Cardiac fibroblast (primary cell): ENCODE measurements around the gene VSIG4.

ENCODE experiments used
- DNase-seq, 2 donors: peaks; one replicate each; pipeline versions ENCODE4 v3.0.0 to v3.0.0-alpha.2; 2010; ENCODE audit warnings: low read depth in 2 of 2
- H3K4me3 ChIP-seq, 2 donors: replicated peaks in 1 of 2; 1 replicate in 1 of 2; 2 replicates in 1 of 2; pipeline ENCODE4 v1.5.1; 2011; ENCODE audit warnings: low read depth in 2 of 2, low read length in 2 of 2, mild to moderate bottlenecking in 2 of 2, moderate library complexity in 1 of 2
- TF ChIP-seq, protein P1 (sequence below): IDR thresholded peaks from one replicate; pipeline ENCODE4 v1.5.1; 2011; ENCODE audit warnings: low read depth, mild to moderate bottlenecking, low read length, inconsistent platforms

The VSIG4 gene

DNA sequence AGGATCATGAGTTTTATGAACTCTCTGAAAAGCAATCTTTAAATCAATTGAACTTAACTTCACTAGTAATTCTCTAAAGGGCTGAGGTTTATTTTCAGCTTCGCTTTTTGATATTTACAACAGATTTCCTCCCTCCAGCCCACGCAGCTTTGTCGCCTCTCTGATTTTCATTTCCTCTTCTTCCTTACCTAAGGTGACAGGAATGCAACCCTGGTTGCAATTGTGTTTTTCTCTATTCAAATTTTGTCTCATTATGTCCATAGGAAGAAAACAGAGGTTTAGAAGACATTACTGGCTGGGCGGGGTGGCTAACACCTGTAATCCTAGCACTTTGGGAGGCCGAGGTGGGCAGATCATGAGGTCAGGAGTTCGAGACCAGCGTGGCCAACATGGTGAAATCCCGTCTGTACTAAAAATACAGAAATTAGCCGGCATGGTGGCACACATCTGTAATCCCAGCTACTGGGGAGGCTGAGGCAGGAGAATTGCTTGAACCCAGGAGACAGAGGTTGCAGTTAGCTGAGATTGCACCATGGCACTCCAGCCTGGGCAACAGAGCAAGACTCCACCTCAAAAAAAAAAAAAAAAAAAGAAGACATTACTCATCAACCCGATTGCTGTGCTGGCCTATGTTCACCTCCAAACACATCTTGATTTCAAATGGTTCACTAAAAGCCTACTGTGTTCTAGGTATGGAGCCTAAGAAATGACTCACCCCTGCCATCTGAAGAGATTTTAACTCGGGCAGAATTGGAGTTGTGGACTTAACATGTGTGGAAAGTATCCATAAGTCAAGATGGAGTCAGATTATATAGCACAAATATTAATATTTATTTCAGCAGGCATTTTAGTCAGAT, 36.8 kb downstream of the VSIG4 start:
- no peak for DNase-seq
- TF ChIP-seq, protein P1, sequence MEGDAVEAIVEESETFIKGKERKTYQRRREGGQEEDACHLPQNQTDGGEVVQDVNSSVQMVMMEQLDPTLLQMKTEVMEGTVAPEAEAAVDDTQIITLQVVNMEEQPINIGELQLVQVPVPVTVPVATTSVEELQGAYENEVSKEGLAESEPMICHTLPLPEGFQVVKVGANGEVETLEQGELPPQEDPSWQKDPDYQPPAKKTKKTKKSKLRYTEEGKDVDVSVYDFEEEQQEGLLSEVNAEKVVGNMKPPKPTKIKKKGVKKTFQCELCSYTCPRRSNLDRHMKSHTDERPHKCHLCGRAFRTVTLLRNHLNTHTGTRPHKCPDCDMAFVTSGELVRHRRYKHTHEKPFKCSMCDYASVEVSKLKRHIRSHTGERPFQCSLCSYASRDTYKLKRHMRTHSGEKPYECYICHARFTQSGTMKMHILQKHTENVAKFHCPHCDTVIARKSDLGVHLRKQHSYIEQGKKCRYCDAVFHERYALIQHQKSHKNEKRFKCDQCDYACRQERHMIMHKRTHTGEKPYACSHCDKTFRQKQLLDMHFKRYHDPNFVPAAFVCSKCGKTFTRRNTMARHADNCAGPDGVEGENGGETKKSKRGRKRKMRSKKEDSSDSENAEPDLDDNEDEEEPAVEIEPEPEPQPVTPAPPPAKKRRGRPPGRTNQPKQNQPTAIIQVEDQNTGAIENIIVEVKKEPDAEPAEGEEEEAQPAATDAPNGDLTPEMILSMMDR = no peak
- H3K4me3 ChIP-seq = no peak overlapping the region

DNA sequence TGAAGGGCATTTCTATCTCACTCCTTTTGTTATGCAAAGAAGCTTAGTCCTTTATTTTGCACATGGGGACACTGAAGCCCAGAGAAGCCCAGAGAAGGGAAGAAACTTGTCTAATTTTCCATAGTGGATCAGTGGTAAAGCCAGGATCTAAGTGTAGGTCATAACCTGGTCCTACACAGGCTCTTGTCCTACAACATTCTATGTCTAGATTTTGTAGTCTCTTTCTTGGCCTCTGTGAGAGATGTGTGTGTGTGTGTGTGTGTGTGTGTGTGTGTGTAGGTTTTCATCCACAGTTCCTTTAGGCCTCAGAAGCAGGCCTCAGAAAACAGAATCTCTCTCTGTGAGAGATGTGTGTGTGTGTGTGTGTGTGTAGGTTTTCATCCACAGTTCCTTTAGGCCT, 38.3 kb downstream of the VSIG4 start:
- TF ChIP-seq, protein P1 = no peak
- no peak for DNase-seq
- H3K4me3 ChIP-seq = no peak overlapping the region

DNA sequence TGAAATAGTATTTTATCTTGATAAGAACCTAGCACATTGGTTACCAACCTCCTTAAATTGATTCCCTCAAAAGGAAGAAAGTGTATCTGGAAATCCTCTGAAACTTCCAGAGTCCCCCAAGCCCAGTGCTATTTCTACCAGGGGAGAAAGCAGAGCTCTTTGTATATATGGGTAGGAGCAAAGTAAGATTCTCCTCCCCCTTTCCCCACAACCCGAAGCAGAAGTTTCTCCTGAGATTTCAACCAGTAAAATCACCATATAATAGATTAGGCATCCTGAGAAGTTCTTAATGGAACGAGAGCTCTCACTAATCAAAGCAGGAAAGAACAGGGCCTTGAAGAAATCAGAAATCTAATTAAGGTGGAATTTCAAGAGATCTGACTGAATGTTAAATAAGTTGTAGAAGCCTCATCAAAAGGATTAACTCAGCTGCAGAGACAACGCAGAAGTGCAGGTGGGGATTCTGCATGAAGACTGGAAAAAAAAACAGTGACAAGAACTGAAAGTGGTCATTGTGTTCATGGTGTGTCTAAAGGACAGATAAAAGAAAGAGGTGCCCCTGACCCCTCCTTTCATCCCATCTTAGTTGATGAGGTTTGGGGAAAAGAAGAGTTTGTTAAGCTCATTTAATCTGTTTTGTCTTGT, 39.1 kb downstream of the VSIG4 start:
- no peak overlapping the region for H3K4me3 ChIP-seq
- no peak for DNase-seq
- TF ChIP-seq, protein P1 = no peak

- no peak for DNase-seq
- no peak overlapping the region for H3K4me3 ChIP-seq
- TF ChIP-seq, protein P1 = no peak
These were observed 39.7 kb downstream of the VSIG4 start for GRCh38 chrX:66000178-66000577.

DNA sequence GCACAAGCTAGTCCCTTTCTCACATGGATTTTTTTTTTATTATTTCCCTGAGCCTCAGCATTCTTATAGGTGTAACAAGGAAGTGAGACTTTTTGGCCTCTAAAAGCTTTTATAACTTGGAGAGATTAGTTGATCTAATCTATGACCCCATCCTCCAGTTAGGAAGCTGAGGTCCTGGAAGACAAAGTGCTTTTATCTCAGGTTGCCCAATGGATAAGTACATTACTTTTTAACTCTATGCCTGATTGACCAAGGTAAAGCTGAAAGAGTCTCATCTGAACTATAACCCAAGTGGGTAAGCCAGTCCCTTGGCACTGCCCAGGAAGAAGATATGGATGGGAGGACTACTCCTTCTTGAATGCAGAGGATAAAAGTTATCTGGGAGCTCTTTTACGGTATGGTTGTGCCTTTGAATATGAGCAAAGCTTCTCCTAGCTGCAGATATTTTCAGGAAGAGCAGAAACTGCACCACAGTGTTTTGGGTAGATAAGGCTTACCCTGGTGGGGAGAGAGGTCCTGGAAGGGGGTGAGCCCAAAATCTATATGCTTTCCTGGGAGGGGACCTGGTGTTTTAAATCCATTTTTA, 40.2 kb downstream of the VSIG4 start:
- no peak for DNase-seq
- TF ChIP-seq, protein P1 = no peak
- no peak overlapping the region for H3K4me3 ChIP-seq

DNA sequence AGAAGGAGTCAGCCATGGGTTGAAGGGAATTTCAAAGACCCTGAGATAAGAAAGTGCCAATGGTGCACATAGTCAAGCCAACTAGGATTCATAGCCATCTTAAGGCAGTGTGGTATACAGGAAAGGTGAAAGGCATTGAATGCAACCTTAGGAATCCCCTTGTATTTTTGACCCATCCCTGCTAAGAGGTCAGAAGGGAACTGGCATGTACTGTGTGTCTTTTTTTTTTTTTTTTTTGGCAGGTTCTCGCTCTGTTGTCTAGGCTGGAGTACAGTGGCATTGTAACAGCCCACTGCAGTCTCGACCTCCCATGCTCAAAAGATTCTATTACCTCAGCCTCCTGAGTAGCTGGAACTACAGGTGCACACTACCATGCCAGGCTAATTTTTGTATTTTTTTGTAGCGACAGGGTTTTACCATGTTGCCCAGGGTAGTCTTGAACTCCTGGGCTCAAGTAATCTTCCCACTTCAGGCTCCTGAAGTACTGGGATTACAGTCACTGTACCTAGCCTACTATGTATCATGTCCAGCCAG, 40.8 kb downstream of the VSIG4 start:
- TF ChIP-seq, protein P1 = no peak
- no peak overlapping the region for H3K4me3 ChIP-seq
- no peak for DNase-seq
